Activated CD4-positive, alpha-beta T cell treated with anti-CD3 and anti-CD28 coated beads, Interleukin-2, amount 50 U/mL, for 4 hours (primary cell): ENCODE measurements around the gene ODR4.
"Not testable (repeated sequence)": the region's sequence is repeated elsewhere in the genome, so short reads cannot be mapped to it uniquely, and the experiment has no call there.

ENCODE experiments used
- DNase-seq, 2 experiments: peaks; one replicate each; pipeline ENCODE4 v3.0.0-alpha.2; 2020

ODR4 gene

DNA sequence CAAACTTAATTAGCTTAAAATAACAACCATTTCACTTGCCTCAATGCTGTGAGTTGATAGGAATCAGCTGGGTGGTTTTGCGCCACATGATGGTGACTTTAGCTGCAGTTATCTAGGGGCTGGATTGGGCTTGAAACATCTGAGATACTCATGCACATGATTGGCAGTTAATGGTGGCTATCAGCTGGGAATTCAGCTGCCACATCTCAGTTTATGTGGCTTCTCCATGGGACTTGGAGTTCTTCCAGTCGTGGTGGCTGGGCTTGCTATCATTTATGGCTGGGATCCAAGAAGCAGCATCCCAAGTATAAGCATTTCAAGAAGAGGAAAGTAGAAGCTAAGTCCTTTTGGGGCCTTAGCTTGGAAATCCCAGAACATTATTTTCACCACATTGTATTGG is 48.9 kb downstream of the ODR4 start:
- no peak for DNase-seq

DNA sequence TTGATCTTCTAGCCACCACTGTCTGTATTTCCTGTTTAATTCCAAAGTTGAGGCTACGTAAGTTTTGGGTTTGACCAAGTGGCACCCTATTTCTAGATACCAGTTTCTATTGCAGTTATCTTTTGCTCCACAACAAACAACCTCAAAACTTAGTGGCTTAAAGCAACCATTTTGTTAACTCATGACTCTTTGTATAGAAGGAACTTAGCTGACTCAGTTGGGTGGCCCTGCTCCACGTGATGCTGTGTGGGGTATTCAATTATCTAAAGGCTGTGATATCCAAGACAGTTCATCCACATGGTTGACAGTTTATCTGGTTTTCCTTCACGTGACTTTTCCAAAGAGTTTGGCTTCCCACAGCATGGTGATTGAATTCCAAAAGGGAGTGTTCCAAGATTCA is 50.5 kb downstream of the ODR4 start:
- no peak for DNase-seq

DNA sequence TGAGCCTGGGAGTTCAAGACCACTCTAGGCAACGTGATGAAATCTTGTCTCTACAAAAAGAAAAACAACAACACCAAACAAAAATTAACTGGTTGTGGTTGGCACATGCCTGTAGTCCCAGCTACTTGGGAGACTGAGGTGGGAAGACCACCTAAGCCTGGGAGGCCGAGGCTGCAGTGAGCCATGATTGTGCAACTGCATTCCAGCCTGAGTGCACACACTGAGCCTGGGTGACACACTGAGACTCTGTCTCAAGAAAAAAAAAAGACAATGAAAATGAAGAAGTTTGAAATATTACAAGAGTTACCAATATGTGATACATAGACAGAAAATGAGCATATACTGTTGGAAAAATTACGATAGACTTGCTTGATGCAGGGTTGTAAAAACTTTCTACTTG is 53.4 kb downstream of the ODR4 start:
- DNase-seq = no peak

DNA sequence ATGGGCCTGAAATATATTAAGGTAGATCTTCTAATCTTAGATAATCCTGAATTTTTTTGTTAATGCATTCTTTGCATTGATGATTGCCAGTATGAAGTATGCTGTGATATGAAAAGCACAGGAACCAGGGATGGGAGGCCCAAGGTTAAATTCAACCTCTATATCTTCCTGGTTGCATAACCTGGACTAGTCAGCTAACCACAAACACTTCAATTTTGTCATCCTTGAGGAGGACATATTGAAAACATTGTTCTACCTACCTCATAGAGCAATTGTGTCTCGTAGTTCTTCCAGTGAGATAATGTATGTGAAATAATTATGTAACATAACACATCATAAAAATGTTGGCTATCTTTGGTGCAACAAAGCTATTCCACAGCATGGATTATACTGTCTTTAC is 59.7 kb downstream of the ODR4 start:
- DNase-seq = no peak

DNA sequence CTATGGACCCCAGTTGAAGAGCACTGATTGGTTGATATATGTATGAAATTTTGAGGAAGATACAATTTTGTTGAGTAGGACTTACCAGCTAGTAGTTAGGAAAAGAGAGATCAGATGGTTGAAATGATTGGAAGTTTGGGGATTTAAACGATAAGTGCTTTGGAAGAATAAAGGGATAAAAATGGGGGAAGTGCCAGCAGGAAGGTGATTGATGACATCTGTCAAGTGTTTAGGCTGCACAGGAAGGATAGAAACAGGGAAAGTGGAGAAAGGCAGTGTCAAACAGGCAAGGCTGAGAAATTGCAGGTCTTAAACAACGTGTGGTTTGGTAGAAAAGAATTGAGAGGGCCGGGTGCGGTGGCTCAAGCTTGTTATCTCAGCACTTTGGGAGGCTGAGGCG is 62.9 kb downstream of the ODR4 start:
- DNase-seq = no peak

DNA sequence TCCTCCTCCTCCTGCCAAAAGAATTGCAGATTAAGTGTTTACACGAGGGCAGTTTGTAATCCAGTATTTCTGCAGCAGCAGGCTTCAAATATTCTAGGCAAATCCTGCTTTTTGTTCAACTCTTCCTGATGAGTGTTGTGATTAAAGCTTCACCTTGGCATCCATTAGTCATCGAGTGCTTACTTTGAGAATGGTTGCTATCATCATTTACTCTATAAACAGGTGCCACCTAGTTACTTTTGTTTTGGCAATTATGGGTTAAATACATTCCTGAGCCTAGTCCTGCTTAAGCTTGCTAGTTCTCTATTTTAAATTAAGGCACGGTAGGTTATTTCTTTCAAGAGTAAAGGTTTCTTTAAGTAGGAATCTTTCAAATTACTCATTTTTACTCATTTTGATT is 64.9 kb downstream of the ODR4 start:
- no peak for DNase-seq

DNA sequence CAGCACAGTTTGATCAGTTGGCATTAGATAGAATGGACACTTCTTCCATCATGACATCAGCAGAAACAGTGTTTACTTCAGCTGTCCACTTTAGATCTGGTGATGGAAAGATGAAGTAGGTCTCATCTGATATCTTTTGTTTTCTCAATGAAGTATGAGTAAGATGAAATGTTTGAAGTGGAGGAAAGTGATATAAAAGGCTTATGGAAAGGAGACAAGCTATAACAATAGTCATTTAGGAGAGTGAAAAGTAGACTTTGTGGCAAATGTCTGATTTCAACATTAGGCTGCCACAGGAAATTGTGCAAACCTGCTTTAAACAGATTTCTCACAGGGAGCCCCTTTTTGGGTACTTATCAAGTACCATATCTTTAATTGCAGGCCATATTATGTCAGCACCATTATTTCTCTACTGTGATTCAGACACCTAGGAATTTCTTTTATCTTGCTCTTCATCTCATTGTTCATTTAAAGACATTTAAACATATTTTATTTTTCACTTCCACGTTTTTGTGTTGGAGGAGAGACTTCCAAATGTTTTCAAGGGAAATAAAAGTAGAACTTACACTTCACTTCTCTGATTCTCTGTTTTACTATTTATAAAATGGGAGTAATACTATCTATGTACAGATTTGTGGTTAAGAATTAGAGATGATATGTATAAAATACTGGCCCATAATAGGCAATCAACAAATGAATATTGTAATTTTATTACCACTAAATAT is 67.2 kb downstream of the ODR4 start:
- DNase-seq = no peak

DNA sequence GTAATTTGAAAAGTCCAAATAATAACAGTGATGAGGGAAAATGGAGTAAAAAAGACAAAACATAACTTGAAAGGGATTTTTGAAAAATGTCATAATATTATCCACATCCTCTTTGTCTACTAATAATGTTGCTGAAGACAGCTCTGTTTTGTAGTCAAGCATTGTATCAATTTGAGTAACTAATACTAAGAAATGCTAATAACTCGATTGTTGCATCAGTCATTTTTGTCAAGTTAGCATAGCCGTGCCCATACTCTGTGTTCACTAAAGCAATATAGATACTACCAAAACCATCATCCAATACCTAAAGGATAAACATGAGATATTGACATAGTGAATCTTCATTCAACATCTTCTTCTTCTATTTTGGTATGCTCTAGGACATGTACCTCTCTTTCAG is 68.0 kb downstream of the ODR4 start:
- DNase-seq = no peak

DNA sequence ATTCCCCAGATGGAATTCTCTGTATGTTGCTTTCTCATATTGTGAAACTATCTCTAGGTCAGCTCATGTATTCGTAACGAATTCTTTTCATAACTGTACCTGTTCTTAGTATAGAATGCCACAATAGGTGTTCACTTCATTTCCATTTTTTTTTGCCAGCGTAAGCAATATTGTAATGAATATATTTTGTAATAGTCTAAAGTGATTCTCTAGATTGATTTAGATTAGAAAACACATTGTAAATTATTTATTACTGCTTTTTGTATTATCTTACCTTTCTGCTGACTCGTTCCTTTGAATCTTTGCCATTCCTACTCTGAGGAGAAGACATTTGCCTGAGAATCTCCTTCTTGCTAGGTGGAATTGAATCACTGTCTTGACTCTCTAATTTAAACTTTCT is 70.5 kb downstream of the ODR4 start:
- no peak for DNase-seq

DNA sequence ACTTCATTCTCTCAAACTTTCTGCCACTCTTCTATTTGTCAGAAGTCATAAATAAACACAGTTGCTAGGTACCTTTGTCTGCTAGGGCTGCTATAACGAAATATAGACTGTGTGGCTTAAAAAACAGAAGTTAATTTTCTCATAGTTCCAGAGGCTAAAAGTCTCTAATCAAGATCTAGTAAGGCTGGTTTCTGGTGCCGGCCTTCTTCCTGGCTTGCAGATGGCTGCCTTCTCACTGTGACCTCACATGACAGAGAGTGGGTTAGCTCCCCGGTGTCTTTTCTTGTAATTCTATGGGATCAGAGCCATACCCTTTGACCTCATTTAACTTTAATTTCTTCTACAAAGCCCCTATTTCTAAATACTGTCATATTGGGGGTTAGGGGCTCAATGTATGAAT is 79.3 kb downstream of the ODR4 start:
- DNase-seq = no peak

DNA sequence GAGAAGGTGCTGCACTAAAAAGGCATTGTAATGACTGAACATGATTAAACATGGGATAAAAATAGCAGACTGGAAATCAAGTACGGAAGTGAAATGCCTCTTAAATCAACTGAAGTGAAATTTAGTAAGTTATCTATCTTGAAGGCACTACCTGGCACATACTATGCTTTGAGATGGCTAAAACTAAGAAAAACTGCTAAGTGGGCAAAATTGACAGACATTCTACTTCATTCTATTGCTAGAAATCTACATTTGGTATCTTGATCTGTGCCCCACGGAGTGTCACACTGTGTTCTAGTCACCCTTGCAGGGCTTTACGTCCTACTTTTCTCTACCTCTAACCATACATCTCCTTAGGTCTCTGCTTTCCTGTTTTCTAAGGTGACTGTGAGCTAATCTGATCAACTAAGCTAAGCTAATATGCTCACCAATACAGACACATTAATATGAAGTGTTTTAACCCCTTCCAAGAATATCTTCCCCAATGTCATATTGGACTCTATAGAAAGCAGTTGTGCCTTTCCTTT is 81.2 kb downstream of the ODR4 start:
- no peak for DNase-seq

DNA sequence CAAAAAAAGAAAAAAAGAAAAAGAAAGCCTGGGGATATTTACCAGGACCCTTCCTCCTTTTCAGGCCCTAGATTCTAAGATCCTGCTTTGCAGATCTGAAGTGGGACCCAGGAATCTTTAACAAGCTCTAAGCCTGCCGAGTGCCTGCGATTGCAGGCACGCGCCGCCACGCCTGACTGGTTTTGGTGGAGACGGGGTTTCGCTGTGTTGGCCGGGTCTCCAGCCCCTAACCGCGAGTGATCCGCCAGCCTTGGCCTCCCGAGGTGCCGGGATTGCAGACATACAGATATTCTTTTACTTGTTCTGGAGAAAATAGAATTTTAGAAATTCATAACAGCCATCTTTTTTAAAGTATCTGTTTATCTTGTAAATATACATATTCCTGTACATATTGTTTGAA is 83.5 kb downstream of the ODR4 start:
- not testable (repeated sequence) for DNase-seq

DNA sequence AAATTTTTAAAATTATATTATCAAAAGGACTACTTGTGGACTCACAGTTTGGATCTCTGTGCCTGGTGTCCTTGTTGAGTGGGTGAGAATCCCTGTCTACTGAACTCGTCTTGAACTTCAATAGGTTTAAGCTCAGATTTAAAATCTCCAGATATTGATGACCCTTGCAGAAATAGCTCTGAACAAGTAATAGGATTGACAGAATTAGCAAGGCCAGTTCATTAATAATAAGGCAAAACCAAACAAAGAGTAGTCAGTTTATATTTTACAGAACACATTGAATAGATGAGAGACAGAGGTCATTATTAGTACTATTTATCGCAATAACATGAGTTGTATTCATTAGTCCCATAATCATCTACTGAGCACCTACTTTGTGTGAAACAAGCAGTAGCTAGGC is 85.4 kb downstream of the ODR4 start, which contains the start of gene PDC:
Gene PDC, minus strand, starts transcription at position 101 of the 400 bp plus-strand sequence. CDS start 11,655 bp downstream, outside the sequence.
- no peak for DNase-seq

DNA sequence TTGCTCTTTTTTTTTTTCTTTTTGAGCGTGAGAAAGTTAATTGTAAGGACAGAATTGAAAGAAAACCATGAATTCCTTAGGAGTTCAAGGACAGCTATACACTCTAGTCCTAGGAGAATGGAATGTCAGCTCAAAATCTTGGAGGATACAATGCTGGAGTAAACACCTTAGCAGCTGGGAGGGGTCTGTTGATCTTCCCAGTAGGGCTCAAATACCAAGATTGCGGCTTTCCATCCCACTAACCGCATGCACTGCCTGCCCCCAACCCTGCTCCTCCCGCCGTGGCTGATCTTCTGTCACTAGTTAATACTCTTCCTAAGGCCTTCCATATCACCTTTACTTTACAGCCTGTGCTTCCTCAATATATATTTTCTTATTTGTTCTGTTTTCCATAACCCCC is 87.9 kb downstream of the ODR4 start:
- DNase-seq = no peak

DNA sequence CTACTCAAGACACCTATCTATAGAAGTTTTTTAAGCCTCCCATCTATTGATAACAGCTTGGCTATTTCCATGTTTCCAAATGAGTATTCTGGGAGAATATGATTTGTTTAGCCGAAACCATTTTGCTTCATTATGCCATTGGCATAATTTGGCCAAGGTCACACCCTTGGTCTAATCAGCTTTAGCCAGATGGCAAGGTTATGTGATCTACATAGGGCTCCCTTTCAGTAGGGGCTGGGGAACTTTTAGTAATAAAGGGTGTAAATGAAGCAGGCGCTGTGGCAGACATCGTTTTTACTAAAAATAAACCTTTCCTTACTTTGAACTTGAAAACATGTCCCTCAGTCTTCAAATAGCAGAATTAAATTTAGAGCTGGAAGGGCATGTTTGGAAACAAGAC is 88.3 kb downstream of the ODR4 start:
- no peak for DNase-seq

DNA sequence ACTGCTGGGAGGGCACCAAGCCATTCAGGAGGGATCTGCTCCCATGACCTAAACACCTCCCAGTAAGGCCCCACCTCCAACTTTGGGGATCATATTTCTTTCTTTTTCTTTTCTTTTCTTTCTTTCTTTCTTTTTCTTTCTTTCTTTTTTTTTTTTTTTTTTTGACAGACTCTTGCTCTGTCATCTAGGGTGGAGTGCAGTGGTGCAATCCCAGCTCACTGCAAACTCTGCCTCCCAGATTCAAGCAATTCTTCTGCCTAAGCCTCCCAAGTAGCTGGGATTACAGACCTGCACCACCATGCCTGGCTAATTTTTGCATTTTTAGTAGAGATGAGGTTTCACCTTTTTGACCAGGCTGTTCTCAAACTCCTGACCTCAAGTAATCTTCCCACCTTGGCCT is 89.9 kb downstream of the ODR4 start:
- DNase-seq = not testable (repeated sequence)

DNA sequence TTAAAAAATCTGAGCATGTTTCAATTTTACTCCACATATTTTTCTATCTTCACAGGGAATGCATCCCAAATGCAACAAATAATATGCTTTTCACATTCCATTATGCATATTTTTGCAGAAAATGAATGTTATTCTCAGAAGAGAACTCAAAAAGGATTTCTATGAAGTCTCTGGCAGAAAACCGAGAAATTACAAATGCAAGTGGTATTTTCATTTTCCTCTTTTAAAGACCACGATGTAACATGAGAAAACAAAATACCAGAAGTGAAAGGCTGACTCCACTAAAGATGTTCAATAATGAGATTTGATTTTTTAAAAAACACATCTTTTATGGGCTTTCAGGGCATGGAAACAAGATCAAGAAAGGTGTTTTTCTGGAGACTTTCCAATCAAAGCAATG is 90.3 kb downstream of the ODR4 start:
- no peak for DNase-seq
